T-cell (primary cell): ENCODE data around the gene SMIM22. TPM values are rescaled to one million over a fixed set of nuclear protein-coding genes. Genes with fewer than 3 reads are reported as not detected.
A peak's percentile ranks its signal among the peaks of the same experiment; 100 is the strongest.
"Not testable (repeated sequence)": the region's sequence is repeated elsewhere in the genome, so short reads cannot be mapped to it uniquely, and the experiment has no call there.

ENCODE experiments used
- ATAC-seq, 4 experiments: fragments of 200-7000 bp in 3 of 4; fragments of 150-1000 bp in 1 of 4; cut with Tn5 transposase; replicated peaks in 1 of 4; 1 replicate in 3 of 4; 2 replicates in 1 of 4; pipeline ENCODE4 v1.10.0; 2021; ENCODE audit warnings: moderate library complexity in 3 of 4, mild to moderate bottlenecking in 2 of 4, moderate number of reproducible peaks in 1 of 4
- CTCF ChIA-PET, 2 donors: fragments of 300-600 bp; sonication (Branson Sonifier 250); formaldehyde crosslinking; loops; one replicate each; lab custom pipeline; 2022; ENCODE audit warnings: antibody characterized with exemption in 2 of 2; lab: Charles Lee
- POLR2A ChIA-PET, 2 donors: fragments of 300-600 bp; sonication (Branson Sonifier 250); formaldehyde crosslinking; loops; one replicate each; lab custom pipeline; 2022; ENCODE audit warnings: antibody characterized with exemption in 2 of 2; lab: Charles Lee
- DNase-seq, 35 experiments: peaks; one replicate each; pipeline versions ENCODE4 v3.0.0 to v3.0.0-alpha.2; 2013 to 2023
- H3K27ac ChIP-seq: one replicate; pipeline ENCODE4 v1.5.1; 2013; ENCODE audit warnings: low read length
- H3K27me3 ChIP-seq, 2 experiments: replicated peaks in 1 of 2; 1 replicate in 1 of 2; 2 replicates in 1 of 2; pipeline versions ENCODE4 v1.6.1 to v1.7.0; 2013; ENCODE audit warnings: low read length in 1 of 2, mixed read lengths in 1 of 2; ENCODE audit not compliant: control insufficient read depth in 2 of 2, insufficient read depth in 2 of 2; ENCODE audit errors: extremely low read depth in 1 of 2
- H3K36me3 ChIP-seq, 2 donors: 1 replicate in 1 of 2; 2 replicates in 1 of 2; pipeline versions ENCODE4 v1.6.1 to v1.7.0; 2013; ENCODE audit warnings: low read length in 1 of 2; ENCODE audit not compliant: control insufficient read depth in 2 of 2, insufficient read depth in 1 of 2; ENCODE audit errors: extremely low read depth in 1 of 2
- H3K4me1 ChIP-seq, 2 experiments: 1 replicate in 1 of 2; 2 replicates in 1 of 2; pipeline versions ENCODE4 v1.6.1 to v1.7.0; 2013; ENCODE audit warnings: low read length in 2 of 2, mixed read lengths in 1 of 2; ENCODE audit not compliant: insufficient read depth in 2 of 2, control insufficient read depth in 1 of 2; ENCODE audit errors: extremely low read depth in 1 of 2
- H3K4me3 ChIP-seq, 2 donors: 1 replicate in 1 of 2; 2 replicates in 1 of 2; pipeline versions ENCODE4 v1.5.1 to v1.7.0; 2013; ENCODE audit warnings: mild to moderate bottlenecking in 2 of 2, low read length in 1 of 2, moderate library complexity in 1 of 2; ENCODE audit not compliant: control insufficient read depth in 1 of 2; ENCODE audit errors: extremely low read depth in 1 of 2
- H3K9me3 ChIP-seq: 2 replicates; pipeline ENCODE4 v1.7.0; 2013
- H3K27ac Mint-ChIP-seq, 2 donors: one replicate each; pipeline ENCODE4 v1.8.0; 2020 to 2021; ENCODE audit warnings: mild to moderate bottlenecking in 2 of 2, mixed read lengths in 2 of 2
- H3K27me3 Mint-ChIP-seq, 2 donors: one replicate each; pipeline ENCODE4 v1.8.0; 2021 to 2022; ENCODE audit warnings: mixed read lengths in 2 of 2
- H3K36me3 Mint-ChIP-seq: one replicate; pipeline ENCODE4 v1.8.0; 2021; ENCODE audit warnings: mixed read lengths
- H3K4me1 Mint-ChIP-seq, 3 donors: one replicate each; pipeline ENCODE4 v1.8.0; 2020 to 2022; ENCODE audit warnings: mixed read lengths in 3 of 3, mild to moderate bottlenecking in 1 of 3
- H3K4me3 Mint-ChIP-seq, 3 donors: one replicate each; pipeline ENCODE4 v1.8.0; 2020 to 2022; ENCODE audit warnings: mild to moderate bottlenecking in 3 of 3, mixed read lengths in 3 of 3, moderate library complexity in 3 of 3
- H3K9me3 Mint-ChIP-seq, 3 donors: one replicate each; pipeline ENCODE4 v1.8.0; 2020 to 2022; ENCODE audit warnings: mixed read lengths in 3 of 3
- WGBS: methylation state at CpG from one replicate; pipeline ENCODE4 v1.1.5; 2013; ENCODE audit warnings: missing lambda C conversion rate; ENCODE audit not compliant: insufficient coverage; 5-methylcytosine and 5-hydroxymethylcytosine counted together
- total RNA-seq, 35 experiments: library from RNA in 6 of 35; stranded (reverse) in 6 of 35; fragments of 120-200 nt in 1 of 35; gene quantifications; one replicate each; pipeline versions ENCODE4 v1.2.1 to v1.2.4 and lab custom pipeline; 2013 to 2026

The SMIM22 gene
- total RNA-seq, 5 donors from 2014 or later (not counting 1 experiment from before 2014, with no cell fraction given): not detected

- H3K4me1 Mint-ChIP-seq, DNase-seq, H3K36me3 ChIP-seq, H3K36me3 Mint-ChIP-seq, POLR2A ChIA-PET, ATAC-seq, H3K9me3 Mint-ChIP-seq, H3K9me3 ChIP-seq, H3K4me1 ChIP-seq, H3K27me3 Mint-ChIP-seq, H3K4me3 ChIP-seq, H3K27ac ChIP-seq, H3K27me3 ChIP-seq, H3K27ac Mint-ChIP-seq, H3K4me3 Mint-ChIP-seq, CTCF ChIA-PET: not testable (repeated sequence)
- 94% methylated on average over 8 of the region's 14 CpGs for WGBS
Observed at GRCh38 chr16:4784444-4784987, 10.7 kb upstream of the SMIM22 start.

GRCh38 chr16:4785758-4786433, 9.3 kb upstream of the SMIM22 start:
- ATAC-seq: no peak
- Histone ChIP-seq H3K27ac (no peak overlapping the region), H3K36me3 (no peaks in the 10 kb centered on the region), H3K9me3 (no peaks in the 10 kb centered on the region), H3K27me3 (peaks cover 0 to 9% of the 10 kb centered on the region in 2 experiments), H3K4me1 (no peaks in the 10 kb centered on the region), H3K4me3 (no peak overlapping the region)
- Mint-ChIP-seq H3K27me3 (peaks cover 0 to 2% of the 10 kb centered on the region in 2 donors), H3K9me3 (no peaks in the 10 kb centered on the region), H3K36me3 (no peaks in the 10 kb centered on the region), H3K27ac (no peak overlapping the region), H3K4me3 (no peak overlapping the region), H3K4me1 (no peaks in the 10 kb centered on the region)
- 91% methylated on average over 8 of the region's 23 CpGs for WGBS
- CTCF ChIA-PET: no interaction called here
- POLR2A ChIA-PET: no interaction called here
- DNase-seq: no peak

GRCh38 chr16:4787068-4787467, 8.1 kb upstream of the SMIM22 start:
- DNase-seq: no peak
- 84% methylated on average over 2 of the region's 8 CpGs for WGBS
- Histone ChIP-seq H3K4me3 (no peak overlapping the region), H3K27ac (no peak overlapping the region), H3K27me3 (peaks cover 0 to 9% of the 10 kb centered on the region in 2 experiments), H3K4me1 (no peaks in the 10 kb centered on the region), H3K36me3 (no peaks in the 10 kb centered on the region), H3K9me3 (no peaks in the 10 kb centered on the region)
- Mint-ChIP-seq H3K27me3 (peaks cover 0 to 2% of the 10 kb centered on the region in 2 donors), H3K27ac (no peak overlapping the region), H3K9me3 (no peaks in the 10 kb centered on the region), H3K36me3 (no peaks in the 10 kb centered on the region), H3K4me1 (no peaks in the 10 kb centered on the region), H3K4me3 (no peak overlapping the region)
- ATAC-seq: no peak
- CTCF ChIA-PET: no interaction called here
- POLR2A ChIA-PET: no interaction called here

GRCh38 chr16:4787627-4788482, 7.3 kb upstream of the SMIM22 start, which contains the start of gene SEPTIN12:
Gene SEPTIN12, minus strand, starts transcription at chr16:4788345. Its CDS starts 700 bp downstream, at chr16:4787645.
- DNase-seq (no peak), ATAC-seq (no peak)
- Mint-ChIP-seq H3K4me3 (no peak within 1 kb of the TSS), H3K9me3 (no peaks in the 10 kb centered on the region), H3K27ac (peak within 1 kb of the TSS in 1 of 2 donors; percentile 8), H3K4me1 (no peaks in the 10 kb centered on the region), H3K36me3 (no peaks in the 10 kb centered on the region), H3K27me3 (peaks cover 0 to 2% of the 10 kb centered on the region in 2 donors)
- H3K27me3 ChIP-seq: peaks cover 0 to 9% of the 10 kb centered on the region in 2 experiments
- H3K27ac ChIP-seq: no peak within 1 kb of the TSS
- WGBS: 84% methylated on average over 8 of the region's 14 CpGs
- no peaks in the 10 kb centered on the region for H3K36me3 ChIP-seq
- H3K4me1 ChIP-seq: no peaks in the 10 kb centered on the region
- H3K4me3 ChIP-seq: no peak within 1 kb of the TSS
- H3K9me3 ChIP-seq: no peaks in the 10 kb centered on the region
- POLR2A ChIA-PET: no interaction called here
- CTCF ChIA-PET: no interaction called here

- ATAC-seq: no peak
- Mint-ChIP-seq H3K9me3 (no peaks in the 10 kb centered on the region), H3K27ac (no peak overlapping the region), H3K4me3 (no peak overlapping the region), H3K4me1 (no peaks in the 10 kb centered on the region), H3K36me3 (no peaks in the 10 kb centered on the region), H3K27me3 (peaks cover 0 to 2% of the 10 kb centered on the region in 2 donors)
- ChIA-PET POLR2A (interaction anchor here in 1 of 2 donors (0.7 kb wide), 1 partner anchor 78 kb away, joined by 3 read pairs; no protein-coding TSS in a partner anchor), CTCF (no interaction called here)
- H3K9me3 ChIP-seq: no peaks in the 10 kb centered on the region
- H3K27ac ChIP-seq: no peak overlapping the region
- H3K4me3 ChIP-seq: no peak overlapping the region
- WGBS: 64% methylated on average over 2 of the region's 9 CpGs
- no peak for DNase-seq
- H3K36me3 ChIP-seq: no peaks in the 10 kb centered on the region
- peaks cover 0 to 9% of the 10 kb centered on the region in 2 experiments for H3K27me3 ChIP-seq
- H3K4me1 ChIP-seq: no peaks in the 10 kb centered on the region
Observed at GRCh38 chr16:4788489-4788889, 6.7 kb upstream of the SMIM22 start.

GRCh38 chr16:4788910-4789309, 6.3 kb upstream of the SMIM22 start:
- Histone ChIP-seq H3K4me3 (no peak overlapping the region), H3K27ac (no peak overlapping the region), H3K9me3 (no peaks in the 10 kb centered on the region), H3K36me3 (no peaks in the 10 kb centered on the region), H3K4me1 (no peaks in the 10 kb centered on the region), H3K27me3 (peaks cover 0 to 7% of the 10 kb centered on the region in 2 experiments)
- Mint-ChIP-seq H3K4me3 (no peak overlapping the region), H3K27ac (no peak overlapping the region), H3K36me3 (no peaks in the 10 kb centered on the region), H3K27me3 (peaks cover 0 to 2% of the 10 kb centered on the region in 2 donors), H3K9me3 (no peaks in the 10 kb centered on the region), H3K4me1 (no peaks in the 10 kb centered on the region)
- peak in 1 of 4 experiments; percentile 42 for ATAC-seq
- ChIA-PET CTCF (interaction anchor here in 1 of 2 donors (0.6 kb wide), 1 partner anchor 302 kb away, joined by 4 read pairs; no protein-coding TSS in a partner anchor), POLR2A (interaction anchor here in 1 of 2 donors (0.7 kb wide), 1 partner anchor 78 kb away, joined by 3 read pairs; no protein-coding TSS in a partner anchor)
- 100% methylated on average over 1 of the region's 7 CpGs for WGBS
- DNase-seq: no peak
